Measurements from ENCODE around the gene CHMP1A. TPM values are rescaled to one million over a fixed set of nuclear protein-coding genes. Genes with fewer than 3 reads are reported as not detected.

CHMP1A gene
- total and polyA plus RNA-seq, 2 of the 8 experiments (the other 6 are each of a cell fraction or from before 2014, with no cell fraction given), result 64.4 to 75.8 TPM

- TF ChIP-seq TEAD4 (IDR thresholded peaks at IDR 0.05; ENCODE audit: low read depth, low read length), result no peak
- TF ChIP-seq SIX5 (IDR thresholded peaks at IDR 0.05; ENCODE audit: low read depth, low read length), result no peak
- no peak for TF ChIP-seq MAFK (IDR thresholded peaks at IDR 0.05; ENCODE audit: low read depth, low read length)
- TF ChIP-seq SP4 (IDR thresholded peaks at IDR 0.05; ENCODE audit: low read length), result no peak
- no peak for TF ChIP-seq JUND (IDR thresholded peaks at IDR 0.05; ENCODE audit: low read length)
- TF ChIP-seq ATF3 (IDR thresholded peaks at IDR 0.05; ENCODE audit: insufficient read depth, low read depth, low read length), result no peak
- no peak for TF ChIP-seq POLR2A (IDR thresholded peaks at IDR 0.05; ENCODE audit: control extremely low read depth in 1 of 2, low read depth in 2 of 2, low read length in 2 of 2)
These were observed 30.9 kb upstream of the CHMP1A start (continued) for GRCh38 chr16:89688395-89688794.

Data from H1 (cell line).